Loucy (cell line): ENCODE measurements around the gene NTHL1.

Experiments used
- H2AFZ ChIP-seq: fragments of 200-600 bp; sonication (generic); 2 replicates; pipeline ENCODE4 v1.6.0; 2016; ENCODE audit warnings: antibody characterized with exemption, mild to moderate bottlenecking, low read length, moderate library complexity
- H3F3A ChIP-seq: fragments of 200-600 bp; 2 replicates; pipeline ENCODE4 v1.6.0; 2016; ENCODE audit warnings: antibody characterized with exemption, low read depth, mild to moderate bottlenecking
- H3K27me3 ChIP-seq: fragments of 200-600 bp; sonication (generic); 2 replicates; pipeline ENCODE4 v1.6.1; 2014; ENCODE audit warnings: low read length, mild to moderate bottlenecking; ENCODE audit not compliant: insufficient read depth, poor library complexity, severe bottlenecking
- H3K36me3 ChIP-seq: fragments of 200-600 bp; sonication (generic); 2 replicates; pipeline ENCODE4 v1.6.1; 2016; ENCODE audit warnings: low read length; ENCODE audit not compliant: insufficient read depth
- H3K4me1 ChIP-seq: fragments of 200-600 bp; sonication (generic); 2 replicates; pipeline ENCODE4 v1.5.1; 2014; ENCODE audit warnings: low read length, mild to moderate bottlenecking; ENCODE audit not compliant: insufficient read depth, poor library complexity, severe bottlenecking
- H3K4me2 ChIP-seq: fragments of 200-600 bp; sonication (generic); 2 replicates; pipeline ENCODE4 v1.6.0; 2014; ENCODE audit warnings: antibody characterized with exemption, low read length, low read depth, mild to moderate bottlenecking; ENCODE audit not compliant: poor library complexity, severe bottlenecking
- H3K4me3 ChIP-seq: fragments of 200-600 bp; sonication (generic); 2 replicates; pipeline ENCODE4 v1.5.1; 2014; ENCODE audit warnings: low read length, mild to moderate bottlenecking, mixed read lengths; ENCODE audit not compliant: poor library complexity, severe bottlenecking
- H3K79me2 ChIP-seq: fragments of 200-600 bp; sonication (generic); 2 replicates; pipeline ENCODE4 v1.6.1; 2014; ENCODE audit warnings: low read length; ENCODE audit not compliant: insufficient read depth
- H3K9ac ChIP-seq: fragments of 200-600 bp; sonication (generic); 2 replicates; pipeline ENCODE4 v1.6.0; 2014; ENCODE audit warnings: mild to moderate bottlenecking, low read depth, low read length, moderate library complexity; ENCODE audit not compliant: poor library complexity, severe bottlenecking
- H3K9me2 ChIP-seq: fragments of 200-600 bp; sonication (generic); replicated peaks from 2 replicates; pipeline ENCODE4 v1.6.1; 2016; ENCODE audit warnings: low read depth, low read length, mixed read lengths
- H3K9me3 ChIP-seq: fragments of 200-600 bp; sonication (generic); 2 replicates; pipeline ENCODE4 v1.6.1; 2014; ENCODE audit warnings: mild to moderate bottlenecking, antibody characterized with exemption, low read length, low read depth; ENCODE audit not compliant: insufficient read depth
- H4K20me1 ChIP-seq: fragments of 200-600 bp; sonication (generic); 2 replicates; pipeline ENCODE4 v1.6.0; 2014; ENCODE audit warnings: antibody characterized with exemption, low read length, mild to moderate bottlenecking; ENCODE audit not compliant: insufficient read depth, poor library complexity, severe bottlenecking
- EZH2phosphoT487 ChIP-seq: fragments of 200-600 bp; IDR thresholded peaks from 2 replicates; pipeline ENCODE4 v1.6.1; 2018; ENCODE audit warnings: antibody characterized with exemption, mild to moderate bottlenecking, moderate library complexity, borderline replicate concordance
- TF ChIP-seq, protein P1 (sequence below): fragments of 200-600 bp; sonication (generic); conservative IDR thresholded peaks from 2 replicates; pipeline ENCODE4 v1.5.1; 2014; ENCODE audit warnings: mild to moderate bottlenecking, antibody characterized with exemption, low read length

Gene NTHL1

DNA sequence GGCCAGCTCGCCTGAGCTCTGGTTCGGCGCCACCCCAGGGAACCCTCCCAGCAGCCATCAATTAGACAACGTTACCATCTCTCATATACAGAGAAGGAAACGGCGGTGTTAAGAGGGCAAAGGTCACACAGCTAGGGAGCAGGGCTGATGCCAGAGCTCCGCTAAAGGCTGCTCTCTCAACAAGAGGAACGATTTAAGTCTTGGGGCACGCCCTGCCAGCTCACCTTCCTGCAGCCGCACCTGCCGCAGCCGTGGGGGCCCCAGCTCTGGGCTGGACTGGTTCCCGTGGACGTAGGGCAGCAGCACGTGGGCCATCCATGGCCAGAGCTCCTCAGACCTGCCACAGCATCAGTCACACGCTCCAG, 44.6 kb upstream of the NTHL1 start:
- Histone ChIP-seq H3K4me1 (no peaks in the 10 kb centered on the region), H3K36me3 (no peaks in the 10 kb centered on the region), H3K27me3 (no peaks in the 10 kb centered on the region), H4K20me1 (no peaks in the 10 kb centered on the region), H3K79me2 (no peaks in the 10 kb centered on the region), H3K9me2 (no peaks in the 10 kb centered on the region), H3K9ac (no peak overlapping the region), H3K9me3 (no peaks in the 10 kb centered on the region), H3K4me3 (no peak overlapping the region), H2AFZ (no peak overlapping the region), H3K4me2 (no peak overlapping the region), H3F3A (no peaks in the 10 kb centered on the region)
- no peak for TF ChIP-seq EZH2phosphoT487
- TF ChIP-seq, protein P1, sequence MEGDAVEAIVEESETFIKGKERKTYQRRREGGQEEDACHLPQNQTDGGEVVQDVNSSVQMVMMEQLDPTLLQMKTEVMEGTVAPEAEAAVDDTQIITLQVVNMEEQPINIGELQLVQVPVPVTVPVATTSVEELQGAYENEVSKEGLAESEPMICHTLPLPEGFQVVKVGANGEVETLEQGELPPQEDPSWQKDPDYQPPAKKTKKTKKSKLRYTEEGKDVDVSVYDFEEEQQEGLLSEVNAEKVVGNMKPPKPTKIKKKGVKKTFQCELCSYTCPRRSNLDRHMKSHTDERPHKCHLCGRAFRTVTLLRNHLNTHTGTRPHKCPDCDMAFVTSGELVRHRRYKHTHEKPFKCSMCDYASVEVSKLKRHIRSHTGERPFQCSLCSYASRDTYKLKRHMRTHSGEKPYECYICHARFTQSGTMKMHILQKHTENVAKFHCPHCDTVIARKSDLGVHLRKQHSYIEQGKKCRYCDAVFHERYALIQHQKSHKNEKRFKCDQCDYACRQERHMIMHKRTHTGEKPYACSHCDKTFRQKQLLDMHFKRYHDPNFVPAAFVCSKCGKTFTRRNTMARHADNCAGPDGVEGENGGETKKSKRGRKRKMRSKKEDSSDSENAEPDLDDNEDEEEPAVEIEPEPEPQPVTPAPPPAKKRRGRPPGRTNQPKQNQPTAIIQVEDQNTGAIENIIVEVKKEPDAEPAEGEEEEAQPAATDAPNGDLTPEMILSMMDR: no peak

DNA sequence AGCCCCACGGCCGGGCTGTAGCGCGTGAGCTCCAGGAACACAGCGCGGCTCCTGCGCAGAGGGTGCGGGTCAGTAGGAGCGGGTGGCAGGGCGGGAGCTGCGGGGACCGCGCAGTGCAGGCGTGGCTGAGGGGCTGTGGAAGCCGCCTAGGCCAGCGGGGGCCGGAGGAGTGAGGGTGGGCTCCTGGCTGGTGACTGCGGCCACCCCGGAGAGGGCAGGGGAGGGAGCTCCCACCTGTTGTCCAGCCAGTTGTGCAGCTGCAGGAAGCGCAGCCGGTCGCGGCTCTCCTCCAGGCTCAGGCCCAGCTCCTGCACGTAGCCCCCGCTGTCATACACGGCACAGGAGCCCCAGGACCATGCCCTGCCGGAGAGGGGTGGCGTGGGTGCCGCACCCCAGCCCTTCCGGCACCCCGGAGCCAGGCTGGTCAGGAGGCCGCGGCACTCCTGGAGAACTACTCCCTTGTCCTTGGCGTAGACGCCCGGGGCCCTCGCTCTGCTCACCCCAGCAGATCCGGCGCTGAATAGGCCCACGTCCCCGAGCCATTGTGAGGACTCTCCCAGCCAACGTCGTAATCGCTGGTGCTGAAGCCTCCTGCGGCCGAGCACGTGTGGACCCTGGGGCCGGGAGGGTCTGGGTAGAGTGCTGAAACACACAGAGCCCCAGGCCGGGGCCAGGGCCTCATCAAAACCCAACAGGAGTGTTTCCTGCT, 44.1 kb upstream of the NTHL1 start:
- no peaks in the 10 kb centered on the region for H3K36me3 ChIP-seq
- no peak for TF ChIP-seq EZH2phosphoT487
- TF ChIP-seq, protein P1: no peak
- H3K4me1 ChIP-seq: no peaks in the 10 kb centered on the region
- no peak overlapping the region for H3K4me3 ChIP-seq
- H4K20me1 ChIP-seq: no peaks in the 10 kb centered on the region
- H3K9me2 ChIP-seq: no peaks in the 10 kb centered on the region
- no peaks in the 10 kb centered on the region for H3K9me3 ChIP-seq
- H3K79me2 ChIP-seq: no peaks in the 10 kb centered on the region
- H3K27me3 ChIP-seq: no peaks in the 10 kb centered on the region
- no peaks in the 10 kb centered on the region for H3F3A ChIP-seq
- no peak overlapping the region for H2AFZ ChIP-seq
- H3K4me2 ChIP-seq: no peak overlapping the region
- no peak overlapping the region for H3K9ac ChIP-seq

DNA sequence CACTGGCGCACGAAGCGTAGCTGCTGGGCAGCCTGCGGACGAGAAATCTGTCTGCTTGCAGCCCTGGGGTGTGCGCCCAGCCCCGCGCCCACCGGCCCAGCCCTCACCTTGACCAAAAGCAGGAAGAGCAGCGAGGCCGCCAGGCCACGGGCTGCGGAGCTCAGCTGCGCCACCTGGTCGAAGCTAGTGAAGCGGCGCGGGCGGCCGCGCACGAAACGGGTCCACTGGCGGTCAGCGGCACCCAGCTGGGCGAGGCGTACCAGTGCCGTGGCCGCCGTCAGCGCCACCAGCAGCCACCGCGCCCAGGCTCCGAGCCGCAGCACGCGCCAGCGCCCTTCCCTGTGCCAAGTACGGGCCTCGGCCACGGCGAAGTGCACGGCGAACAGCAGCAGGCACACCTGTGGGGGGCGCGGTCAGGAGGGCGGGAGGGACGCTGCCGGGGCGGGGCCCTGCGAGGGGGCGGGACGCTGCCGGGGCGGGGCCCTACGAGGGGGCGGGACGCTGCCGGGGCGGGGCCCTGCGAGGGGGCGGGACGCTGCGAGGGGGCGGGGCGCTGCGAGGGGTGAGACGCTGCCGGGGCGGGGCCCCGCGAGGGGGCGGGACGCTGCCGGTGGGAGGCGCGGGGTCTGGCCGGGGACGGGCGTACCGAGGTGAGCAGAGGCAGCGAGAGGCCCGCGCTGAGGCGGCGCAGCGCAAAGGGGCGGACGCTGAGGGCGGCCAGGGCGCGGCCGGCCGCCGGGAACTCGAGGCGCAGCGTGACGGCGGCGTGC, 43.3 kb upstream of the NTHL1 start:
- Histone ChIP-seq H3K9me2 (no peaks in the 10 kb centered on the region), H3F3A (no peaks in the 10 kb centered on the region), H3K4me2 (no peak overlapping the region), H3K27me3 (no peaks in the 10 kb centered on the region), H3K4me1 (no peaks in the 10 kb centered on the region), H3K36me3 (no peaks in the 10 kb centered on the region), H3K9ac (no peak overlapping the region), H2AFZ (no peak overlapping the region), H3K4me3 (no peak overlapping the region), H3K9me3 (no peaks in the 10 kb centered on the region), H4K20me1 (no peaks in the 10 kb centered on the region), H3K79me2 (no peaks in the 10 kb centered on the region)
- no peak for TF ChIP-seq EZH2phosphoT487
- TF ChIP-seq, protein P1: no peak
